NCI-H1092 (cell line): ENCODE data around the gene COL11A1.

Experiments
- DNase-seq: peaks from one replicate; lab custom pipeline; 2025; lab: John Stamatoyannopoulos, UW

The COL11A1 gene

DNA sequence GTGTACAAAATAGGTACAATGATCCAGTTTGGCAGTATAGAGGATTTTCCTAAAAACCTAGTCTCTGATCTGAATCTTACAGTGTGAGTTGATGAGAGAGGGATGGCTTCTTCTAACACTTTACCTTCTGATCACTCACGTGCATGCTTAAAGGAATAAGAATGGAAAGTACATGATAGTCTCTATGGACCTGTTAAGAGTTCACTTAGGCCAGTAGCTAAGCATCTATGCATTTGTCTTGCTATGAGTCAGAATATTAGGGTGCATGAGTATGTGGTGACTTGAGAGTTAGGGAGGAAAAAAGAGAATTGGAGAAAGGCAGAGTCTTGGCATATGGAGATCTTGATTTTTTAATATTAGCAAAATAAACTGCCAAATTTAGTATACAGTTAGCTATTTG is 206.3 kb downstream of the COL11A1 start:
- DNase-seq, result no peak

DNA sequence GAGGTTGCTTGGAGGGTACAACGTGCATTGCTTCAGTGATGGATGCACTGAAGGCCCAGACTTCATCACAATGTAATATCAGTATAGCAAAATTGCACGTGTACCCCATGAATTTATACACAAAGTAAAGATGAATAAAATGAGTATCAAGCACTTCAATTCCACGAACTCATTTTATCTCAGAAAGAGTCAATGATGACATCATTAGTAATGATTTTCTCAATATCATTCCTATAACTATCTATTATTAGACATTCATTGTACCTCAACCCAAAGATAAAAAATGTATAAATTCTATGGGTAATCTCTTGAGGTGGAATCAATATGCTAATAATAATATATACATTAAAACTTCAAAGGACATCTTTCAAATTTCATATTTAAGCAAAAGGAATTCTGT is 208.4 kb downstream of the COL11A1 start:
- DNase-seq, result no peak

DNA sequence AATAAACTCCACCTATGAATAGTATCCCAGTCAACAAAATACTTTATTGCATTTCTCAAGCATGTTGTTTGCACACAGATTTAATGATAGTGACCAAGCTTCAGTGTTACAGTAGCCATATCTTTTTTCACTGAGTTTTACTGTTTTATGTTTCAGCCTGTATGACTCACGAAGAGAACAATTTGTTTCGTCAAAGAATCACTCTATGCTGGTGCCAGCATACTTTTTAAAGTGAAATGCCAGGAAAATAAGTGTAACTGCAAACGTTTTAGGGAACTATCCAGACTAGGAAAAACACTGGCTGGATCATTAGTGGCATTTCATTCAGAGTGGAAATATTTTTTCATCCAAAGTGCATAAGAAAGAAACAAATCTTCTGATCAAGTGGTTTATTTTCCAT is 210.8 kb downstream of the COL11A1 start:
- DNase-seq, result no peak

DNA sequence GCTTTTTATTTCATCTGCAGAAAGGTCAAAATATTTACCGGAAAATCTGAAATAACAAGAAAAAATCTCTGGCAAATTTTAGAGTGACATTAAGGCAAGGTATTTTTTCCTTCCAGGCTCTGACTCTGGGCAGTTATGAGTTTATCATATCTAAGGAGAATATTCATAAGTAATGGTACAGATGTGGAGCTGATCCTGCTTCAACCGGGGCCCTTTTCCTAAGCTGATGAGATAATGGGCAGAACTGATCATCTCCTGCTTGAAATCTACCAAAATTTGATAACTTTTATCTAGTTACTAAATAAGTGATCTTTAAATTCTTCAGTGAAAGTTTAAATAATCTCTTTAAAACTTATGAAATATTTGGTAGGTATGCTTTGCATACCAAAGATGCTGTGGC is 211.6 kb downstream of the COL11A1 start:
- no peak for DNase-seq

DNA sequence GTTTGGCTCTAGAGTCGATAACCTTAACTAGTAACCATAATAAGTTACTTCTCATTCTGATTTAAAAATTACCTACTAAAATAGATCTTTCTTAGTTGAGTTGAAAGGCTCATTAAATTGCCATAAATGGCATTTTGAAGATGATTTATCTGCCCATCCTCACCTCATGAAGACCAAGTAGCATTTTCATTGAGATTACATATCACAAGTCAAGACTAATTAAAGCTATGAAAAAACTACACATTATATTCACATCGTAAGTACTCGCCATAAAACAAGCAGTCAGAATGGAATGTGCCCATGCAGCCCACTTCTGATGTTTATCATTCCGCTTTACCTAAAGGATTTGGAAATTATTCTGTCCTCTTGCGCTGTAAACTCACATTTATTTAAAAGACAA is 212.0 kb downstream of the COL11A1 start:
- DNase-seq, result no peak

DNA sequence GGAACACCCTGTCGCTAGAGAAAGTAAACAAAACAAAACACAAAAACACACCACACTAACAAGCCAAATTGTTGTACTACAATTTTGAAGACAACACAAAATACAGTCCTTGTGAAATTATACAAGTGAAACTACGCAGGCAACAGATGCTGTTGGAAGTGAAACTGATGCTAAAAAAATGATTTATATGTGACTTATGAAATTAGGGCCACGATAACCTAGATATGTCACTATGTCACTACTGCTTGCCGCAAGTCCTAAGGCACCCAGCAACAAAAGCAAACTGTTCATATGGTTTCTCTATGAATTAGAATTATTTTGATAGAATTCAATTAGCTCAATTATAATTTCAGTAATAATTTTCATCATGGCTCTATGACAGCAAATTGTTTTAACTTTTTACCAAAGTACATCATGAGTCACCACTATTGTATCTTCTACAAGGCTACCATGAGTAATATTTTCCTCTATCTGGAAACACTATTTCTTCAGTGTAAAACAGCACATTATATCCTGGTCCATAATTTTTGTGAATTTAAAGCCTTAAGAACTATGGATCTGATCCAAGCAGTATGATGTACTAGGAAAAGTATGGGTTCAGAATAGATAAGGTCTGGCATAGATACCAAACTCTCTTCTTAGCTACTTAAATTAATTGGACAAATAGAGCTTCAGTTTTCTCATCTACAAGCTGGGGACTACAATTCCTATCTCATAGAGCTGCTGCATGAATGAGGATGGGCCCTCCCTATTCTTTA is 216.3 kb downstream of the COL11A1 start:
- DNase-seq, result no peak

DNA sequence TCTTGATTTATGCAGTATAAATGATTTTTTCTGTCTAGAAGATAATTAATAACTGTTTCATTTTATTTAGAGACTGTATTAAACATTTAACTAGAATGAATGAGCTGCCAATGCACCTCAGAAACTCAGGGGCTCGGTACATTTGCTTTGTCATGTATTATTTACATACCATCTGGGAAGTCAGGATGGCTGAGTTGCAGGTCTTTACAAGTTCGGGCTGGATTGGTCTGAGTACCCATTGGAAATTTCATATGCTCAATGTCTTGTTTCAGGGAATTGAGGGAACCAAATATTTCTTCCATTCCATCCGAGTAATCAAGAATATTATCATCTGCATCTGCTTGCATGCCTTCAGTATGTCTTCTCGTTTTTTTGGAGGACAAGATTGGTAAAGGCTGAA is 221.7 kb downstream of the COL11A1 start:
- no peak for DNase-seq

DNA sequence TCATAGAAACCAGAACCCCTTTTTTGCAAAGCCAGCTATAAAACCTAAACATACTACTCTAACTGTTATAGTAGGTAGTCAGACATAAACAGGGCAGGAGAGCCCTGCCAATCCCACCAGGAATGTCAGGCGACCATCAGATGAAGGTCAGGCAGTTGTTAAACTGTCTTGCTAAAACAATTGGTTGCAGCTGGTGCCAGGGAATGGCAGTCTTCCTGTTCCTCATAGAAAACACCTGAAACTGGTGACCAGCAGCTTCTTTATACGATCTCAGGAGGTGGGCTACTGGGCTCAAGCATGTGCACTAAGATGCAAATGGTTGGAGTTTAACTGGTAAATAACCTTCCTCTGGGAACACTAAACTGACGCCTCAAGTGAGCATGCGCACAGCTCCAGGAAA is 224.1 kb downstream of the COL11A1 start:
- no peak for DNase-seq

DNA sequence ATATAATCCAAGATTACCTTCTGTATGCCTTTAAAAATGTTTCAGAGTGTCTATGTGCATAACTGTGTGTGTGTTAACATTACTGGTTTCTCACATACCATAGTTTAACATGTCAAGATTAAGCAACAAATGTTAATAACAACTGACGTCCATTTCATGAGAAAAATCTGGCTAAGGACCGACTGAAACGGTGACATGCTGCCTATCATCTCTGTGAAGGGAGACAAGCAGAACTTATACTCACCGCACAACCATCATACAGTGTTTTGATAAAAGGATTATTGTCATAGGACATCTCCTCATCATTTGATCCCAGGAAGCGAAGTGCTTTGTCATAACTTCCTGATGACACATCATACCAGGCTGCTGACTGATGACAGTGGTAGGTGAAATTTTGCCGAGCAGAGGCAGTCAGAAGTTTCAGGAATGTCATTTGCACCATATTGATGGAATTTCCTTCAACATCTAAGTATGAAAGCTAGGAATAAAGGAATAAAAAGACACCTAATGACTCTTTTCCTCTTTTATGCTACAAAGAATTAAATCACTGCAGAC is 228.8 kb downstream of the COL11A1 start:
- no peak for DNase-seq

DNA sequence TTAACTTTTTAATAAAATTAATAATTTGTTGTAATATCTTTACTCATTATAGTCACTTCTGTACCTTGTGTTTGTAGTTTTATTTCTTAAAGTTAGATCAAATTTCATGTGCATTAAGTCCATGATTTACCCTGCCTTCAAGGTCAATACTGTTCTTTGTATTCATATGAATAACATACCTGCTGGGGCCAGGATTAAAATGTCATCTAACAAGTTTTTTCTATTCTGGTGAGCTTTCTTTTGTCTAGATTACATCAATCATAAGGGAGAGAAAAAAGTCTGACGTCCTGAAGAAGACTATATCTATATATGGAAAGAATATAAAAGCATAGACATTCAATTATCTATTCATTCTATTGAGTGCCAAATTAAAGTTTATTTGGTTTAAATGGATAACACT is 232.6 kb downstream of the COL11A1 start:
- DNase-seq, result no peak

DNA sequence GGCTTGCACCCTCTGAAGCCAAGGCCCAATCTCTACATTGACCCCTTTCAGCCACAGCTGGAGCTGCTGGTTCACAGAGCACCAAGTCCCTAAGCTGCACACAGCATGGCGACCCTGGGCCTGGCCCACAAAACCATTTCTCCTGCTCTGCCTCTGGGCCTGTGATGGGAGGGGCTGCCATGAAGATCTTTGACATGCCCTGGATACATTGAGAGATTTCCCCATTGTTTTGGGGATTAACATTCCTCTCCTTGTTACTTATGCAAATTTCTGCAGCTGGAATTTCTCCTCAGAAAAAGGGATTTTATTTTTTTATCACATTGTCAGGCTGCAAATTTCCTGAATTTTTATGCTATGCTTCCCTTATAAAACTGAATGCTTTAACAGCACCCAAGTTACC is 235.8 kb downstream of the COL11A1 start:
- no peak for DNase-seq

DNA sequence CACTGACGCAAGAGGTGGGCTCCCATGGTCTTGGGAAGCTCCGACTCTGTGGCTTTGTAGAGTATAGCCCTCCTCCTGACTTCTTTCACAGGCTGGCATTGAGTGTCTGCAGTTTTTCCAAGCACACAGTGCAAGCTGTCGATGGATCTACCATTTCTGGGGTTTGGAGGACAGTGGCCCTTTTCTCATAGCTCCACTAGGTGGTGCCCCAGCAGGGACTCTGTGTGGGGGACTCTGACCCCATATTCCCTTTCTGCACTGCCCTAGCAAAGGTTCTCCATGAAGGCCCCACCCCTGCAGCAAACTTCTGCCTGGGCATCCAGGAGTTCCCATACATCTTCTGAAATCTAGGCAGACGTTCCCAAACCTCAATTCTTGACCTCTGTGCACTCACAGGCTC is 236.2 kb downstream of the COL11A1 start:
- DNase-seq, result no peak

DNA sequence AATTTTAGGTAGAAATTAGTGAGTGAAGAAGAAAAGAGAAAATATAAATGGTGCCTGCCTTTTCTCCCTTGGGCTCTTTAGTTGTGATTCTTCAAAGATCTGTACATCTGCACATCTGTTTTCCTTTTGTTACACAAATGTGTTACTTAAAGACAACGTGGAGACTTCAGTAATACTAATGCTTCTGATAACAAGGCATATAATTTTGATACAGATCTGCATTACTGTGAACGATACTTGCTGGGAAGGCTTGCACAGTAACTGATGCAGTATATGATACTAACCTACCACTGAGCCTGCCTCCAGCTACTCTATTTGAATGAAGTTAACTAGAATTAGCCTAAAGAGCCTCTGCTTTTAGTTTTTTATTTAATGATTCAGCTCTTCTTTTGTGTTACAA is 244.6 kb downstream of the COL11A1 start:
- no peak for DNase-seq

DNA sequence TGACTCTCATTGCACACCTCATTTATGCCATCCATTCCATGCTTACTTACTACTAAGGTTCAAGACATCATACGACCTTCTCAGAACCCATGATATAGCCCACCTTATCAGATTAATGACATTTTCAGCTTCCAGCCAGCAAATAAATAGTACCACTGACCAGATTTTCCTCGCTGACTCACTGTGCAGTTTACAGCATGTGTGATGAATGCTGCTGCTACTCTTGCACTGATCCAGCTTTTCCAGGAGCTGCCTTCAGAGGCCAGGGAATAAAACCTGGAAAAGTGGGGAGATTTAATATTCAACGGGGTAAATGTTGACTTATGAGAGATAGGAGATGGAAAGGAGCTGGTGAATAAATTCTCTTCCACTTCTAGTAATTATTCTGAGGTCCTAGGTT is 247.1 kb downstream of the COL11A1 start:
- no peak for DNase-seq

DNA sequence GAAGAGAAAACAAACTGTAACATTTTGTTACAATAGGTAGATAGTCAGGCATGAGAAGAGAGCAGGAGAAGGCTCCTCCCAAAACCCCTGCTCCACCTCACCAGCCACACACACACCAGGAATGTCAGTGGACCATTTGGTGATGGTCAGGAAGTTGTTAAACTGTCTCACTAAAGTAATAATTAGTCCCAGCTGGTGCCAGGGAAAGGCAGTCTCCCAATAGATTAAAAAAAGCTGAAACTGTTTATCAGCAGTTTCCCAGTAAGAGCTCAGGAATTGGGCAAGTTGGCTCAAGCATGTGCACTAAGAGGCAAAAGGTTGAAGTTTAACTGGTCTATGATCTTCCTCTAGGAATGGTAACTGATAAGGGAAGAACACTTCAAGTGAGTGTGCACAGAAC is 249.6 kb downstream of the COL11A1 start:
- no peak for DNase-seq

DNA sequence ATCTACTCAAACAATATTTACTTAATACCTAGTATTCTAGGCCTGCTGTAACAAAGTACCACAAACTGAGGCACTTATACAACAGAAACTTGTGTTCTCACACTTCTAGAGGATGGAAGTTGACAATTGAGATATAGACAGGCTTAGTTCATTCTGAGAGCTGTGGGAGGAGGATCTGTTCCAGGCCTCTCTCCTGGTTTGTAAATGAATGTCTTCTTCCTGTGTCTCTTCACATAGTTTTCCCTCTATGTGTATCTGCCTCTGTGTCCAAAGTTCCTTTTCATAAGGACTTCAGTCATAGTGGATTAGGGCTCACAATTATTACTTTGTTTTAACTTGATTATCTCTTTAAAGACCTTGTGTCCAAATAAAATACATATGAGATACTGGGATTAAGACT is 251.1 kb downstream of the COL11A1 start:
- DNase-seq, result no peak

DNA sequence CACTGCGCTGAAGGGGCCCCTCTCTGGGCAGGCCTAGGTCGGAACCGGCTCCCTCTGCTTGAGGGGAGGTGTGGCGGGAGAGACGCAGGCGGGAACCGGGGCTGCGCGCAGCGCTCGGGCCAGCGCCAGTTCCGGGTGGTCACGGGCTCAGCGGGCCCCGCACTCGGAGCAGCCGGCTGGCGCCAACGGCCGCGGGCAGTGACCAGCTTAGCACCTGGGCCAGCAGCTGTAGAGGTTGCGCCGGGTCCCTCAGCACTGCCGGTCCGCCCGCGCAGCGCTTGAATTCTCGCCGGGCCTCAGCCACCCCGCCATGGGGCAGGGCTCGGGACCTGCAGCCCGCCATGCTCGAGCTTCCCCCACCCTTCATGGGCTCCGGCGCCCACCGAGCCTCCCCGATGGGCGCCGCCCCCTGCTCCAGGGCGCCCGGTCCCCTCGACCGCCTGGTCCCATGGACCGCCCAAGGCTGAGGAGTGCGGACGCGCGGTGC is 254.6 kb downstream of the COL11A1 start:
- DNase-seq, result no peak

DNA sequence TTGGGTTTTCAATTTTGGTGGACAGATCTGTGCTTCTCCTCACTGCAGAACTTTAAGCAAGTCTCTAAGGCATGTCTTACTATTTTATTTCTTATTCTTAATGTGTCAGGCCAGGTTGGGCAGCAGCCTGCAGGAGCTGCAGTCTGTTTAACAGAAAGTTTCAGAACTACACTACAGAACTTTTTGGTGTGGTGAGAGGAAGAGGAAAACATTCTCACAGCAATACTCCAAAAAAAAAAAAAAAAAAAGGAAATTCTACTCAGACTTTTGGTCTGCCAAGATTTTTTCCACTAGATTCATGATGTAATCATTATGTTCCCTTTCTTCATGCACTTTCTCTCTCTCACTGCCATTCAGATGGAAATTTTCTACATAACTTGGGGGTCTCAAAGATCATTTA is 255.2 kb downstream of the COL11A1 start:
- DNase-seq, result no peak

DNA sequence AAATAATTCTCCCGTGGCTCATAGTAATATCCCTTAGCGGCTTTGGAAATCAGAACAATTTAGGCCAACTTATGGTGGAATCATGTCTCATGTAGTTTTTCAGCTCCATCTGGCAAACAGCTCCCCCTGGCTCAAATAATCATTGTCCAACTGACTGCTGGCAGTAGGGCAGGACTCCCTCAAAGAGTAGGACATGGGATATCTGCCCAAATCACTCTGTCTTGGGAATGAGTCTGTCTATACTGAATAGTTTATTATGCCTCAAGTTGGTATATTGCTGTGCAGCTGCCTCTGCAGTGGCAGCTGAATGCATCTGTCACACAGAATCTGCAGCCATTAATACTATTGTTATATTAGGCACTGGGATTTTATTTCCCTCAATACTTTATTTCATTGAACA is 255.7 kb downstream of the COL11A1 start:
- DNase-seq, result no peak

DNA sequence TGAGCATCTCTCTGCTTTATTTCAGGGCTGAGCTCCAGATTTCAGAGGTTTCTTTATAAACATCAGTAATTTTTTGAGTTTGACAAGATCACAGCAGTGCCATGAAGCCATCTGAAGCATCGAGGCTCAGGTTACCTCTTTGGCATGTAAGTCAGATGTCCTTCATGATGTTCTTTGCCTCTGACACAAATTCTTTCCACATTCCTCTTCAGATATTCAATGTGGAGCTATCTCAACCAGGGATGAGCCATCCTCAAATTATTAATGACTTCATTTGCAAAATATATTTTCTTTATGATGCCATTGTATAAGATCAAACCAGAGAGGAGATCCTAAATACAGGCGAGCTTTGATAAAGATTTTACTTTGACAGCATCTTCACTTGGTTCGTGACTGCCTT is 256.7 kb downstream of the COL11A1 start:
- no peak for DNase-seq

DNA sequence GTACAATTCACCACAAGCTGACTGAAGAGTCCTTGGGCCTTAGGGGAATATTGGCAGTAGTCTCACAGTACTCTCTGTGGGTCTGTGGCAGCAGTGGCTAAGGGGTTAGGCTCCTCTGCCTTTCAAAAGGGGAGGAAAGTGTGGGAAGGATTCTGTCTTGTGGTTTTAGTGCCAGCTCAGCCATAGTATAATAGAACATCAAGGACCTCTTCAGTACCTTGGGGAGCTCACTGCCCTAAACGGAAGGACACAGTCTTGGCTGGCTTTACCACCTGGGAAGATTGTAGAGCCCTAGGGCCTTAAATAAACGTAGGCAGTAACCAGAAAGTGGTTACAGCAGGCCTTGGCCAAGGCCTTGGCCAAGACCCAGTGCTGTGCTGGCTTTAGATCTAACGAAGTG is 265.7 kb downstream of the COL11A1 start:
- DNase-seq, result no peak

DNA sequence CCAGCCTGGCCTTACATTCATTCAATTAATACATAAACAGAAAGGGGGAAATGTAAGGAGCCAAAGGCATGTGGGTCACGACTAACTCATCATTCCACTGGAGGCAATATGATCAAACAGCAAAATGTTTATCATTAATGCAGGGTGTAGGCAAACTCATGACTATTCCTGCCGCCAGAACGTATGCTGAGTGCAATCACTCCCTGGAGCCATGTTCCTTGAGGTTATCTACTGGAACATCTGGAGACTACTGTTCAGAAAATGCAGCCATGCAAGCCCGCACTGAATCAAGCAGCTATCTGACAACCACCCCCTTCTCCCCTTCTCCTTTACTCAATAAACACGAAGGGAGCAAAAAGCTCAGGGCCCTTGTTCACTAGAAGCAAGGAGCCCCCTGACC is 267.6 kb downstream of the COL11A1 start:
- no peak for DNase-seq

DNA sequence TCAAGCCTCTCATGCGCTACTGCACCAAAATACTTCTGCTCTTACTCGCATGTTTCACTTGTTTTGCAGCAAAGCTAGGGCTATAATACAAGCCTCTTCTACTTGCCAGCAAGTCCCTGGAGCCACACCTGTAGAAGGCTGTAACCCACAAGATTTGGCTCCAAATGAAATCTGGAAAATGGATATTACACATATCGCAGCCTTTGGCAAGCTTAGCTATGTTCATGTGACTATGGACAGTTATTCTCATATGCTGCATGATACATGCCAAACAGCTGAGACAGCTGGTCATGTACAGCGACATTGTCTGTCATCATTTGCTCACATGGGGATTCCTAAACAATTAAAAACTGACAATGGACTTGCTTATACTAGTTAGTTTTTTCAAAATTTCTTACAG is 270.3 kb downstream of the COL11A1 start:
- no peak for DNase-seq

DNA sequence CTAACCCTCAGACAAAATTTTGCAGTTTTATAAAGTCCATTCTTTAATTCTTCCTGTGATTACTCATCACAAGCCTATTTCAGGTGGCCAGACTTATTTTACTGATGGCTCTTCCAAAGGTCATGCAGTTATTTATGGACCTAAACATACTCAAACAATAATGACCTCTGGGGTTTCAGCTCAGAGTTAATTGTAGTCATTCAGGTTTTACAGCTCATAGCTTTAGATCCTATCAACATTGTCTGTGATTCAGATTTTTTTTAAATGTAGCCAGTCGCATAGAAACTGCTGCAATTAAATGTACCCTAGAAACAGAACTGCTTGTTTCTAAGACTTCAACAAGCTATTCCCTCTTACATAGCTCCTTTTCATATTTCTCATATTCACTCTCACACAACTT is 270.8 kb downstream of the COL11A1 start:
- no peak for DNase-seq
